Fibroblast of pulmonary artery (primary cell): ENCODE measurements around the gene SLC12A1.

Experiments used
- DNase-seq: peaks from one replicate; pipeline ENCODE4 v3.0.0-alpha.2; 2010; ENCODE audit warnings: low read depth
- H3K4me3 ChIP-seq: replicated peaks from 2 replicates; pipeline ENCODE4 v1.5.1; 2011; ENCODE audit warnings: low read depth, mild to moderate bottlenecking, control low read depth, low read length, moderate library complexity
- TF ChIP-seq, protein P1 (sequence below): IDR thresholded peaks from 2 replicates; pipeline ENCODE4 v1.5.1; 2011; ENCODE audit warnings: mild to moderate bottlenecking, control low read depth, low read length, inconsistent platforms; ENCODE audit errors: missing control alignments

Gene SLC12A1

GRCh38 chr15:48253172-48253571 is 47.1 kb downstream of the SLC12A1 start:
- DNase-seq = no peak
- TF ChIP-seq, protein P1, sequence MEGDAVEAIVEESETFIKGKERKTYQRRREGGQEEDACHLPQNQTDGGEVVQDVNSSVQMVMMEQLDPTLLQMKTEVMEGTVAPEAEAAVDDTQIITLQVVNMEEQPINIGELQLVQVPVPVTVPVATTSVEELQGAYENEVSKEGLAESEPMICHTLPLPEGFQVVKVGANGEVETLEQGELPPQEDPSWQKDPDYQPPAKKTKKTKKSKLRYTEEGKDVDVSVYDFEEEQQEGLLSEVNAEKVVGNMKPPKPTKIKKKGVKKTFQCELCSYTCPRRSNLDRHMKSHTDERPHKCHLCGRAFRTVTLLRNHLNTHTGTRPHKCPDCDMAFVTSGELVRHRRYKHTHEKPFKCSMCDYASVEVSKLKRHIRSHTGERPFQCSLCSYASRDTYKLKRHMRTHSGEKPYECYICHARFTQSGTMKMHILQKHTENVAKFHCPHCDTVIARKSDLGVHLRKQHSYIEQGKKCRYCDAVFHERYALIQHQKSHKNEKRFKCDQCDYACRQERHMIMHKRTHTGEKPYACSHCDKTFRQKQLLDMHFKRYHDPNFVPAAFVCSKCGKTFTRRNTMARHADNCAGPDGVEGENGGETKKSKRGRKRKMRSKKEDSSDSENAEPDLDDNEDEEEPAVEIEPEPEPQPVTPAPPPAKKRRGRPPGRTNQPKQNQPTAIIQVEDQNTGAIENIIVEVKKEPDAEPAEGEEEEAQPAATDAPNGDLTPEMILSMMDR = no peak
- H3K4me3 ChIP-seq = no peak overlapping the region

DNA sequence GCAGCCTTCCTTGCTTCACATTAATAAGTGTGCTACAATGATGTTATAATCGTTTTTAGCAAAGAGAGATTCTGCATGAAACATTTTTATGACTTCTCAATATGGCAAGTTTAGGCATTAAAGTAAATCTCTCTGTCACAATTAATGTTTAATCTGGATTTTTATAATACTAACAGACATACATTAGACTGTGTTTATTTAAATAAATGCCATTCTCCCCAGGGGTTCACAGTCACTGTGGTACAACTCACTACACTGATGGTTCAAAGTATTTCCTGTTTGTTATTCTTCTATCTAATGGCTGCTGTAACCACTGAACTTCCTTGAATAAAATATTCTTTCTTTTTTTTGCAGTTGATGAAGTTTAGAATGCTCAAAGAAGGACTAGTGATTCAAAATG is 59.0 kb downstream of the SLC12A1 start:
- no peak for DNase-seq

GRCh38 chr15:48266024-48266689 is 60.1 kb downstream of the SLC12A1 start:
- DNase-seq = no peak

More for the DNA sequence above, 59.0 kb downstream of the SLC12A1 start:
- H3K4me3 ChIP-seq = no peak overlapping the region
- TF ChIP-seq, protein P1 = no peak

DNA sequence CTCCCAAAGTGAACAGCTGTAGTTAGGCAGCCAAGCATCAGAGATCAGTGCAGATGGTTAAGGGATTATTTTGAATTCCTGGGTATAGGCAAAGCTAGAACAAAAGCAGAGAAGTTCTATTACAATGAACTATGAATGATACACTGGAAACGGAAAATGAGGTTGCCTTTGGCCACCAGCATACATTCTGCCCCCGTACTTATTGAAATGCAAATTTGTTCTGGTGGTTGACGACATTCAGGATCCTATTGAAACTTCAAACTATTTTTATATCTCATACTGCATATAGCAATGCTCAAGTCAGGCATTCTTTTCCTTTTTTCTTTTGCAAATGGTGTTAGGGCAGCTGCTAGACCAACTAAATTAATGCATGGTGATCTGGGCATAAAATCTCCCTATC is 61.7 kb downstream of the SLC12A1 start:
- no peak for DNase-seq
- no peak overlapping the region for H3K4me3 ChIP-seq
- TF ChIP-seq, protein P1 = no peak

More at GRCh38 chr15:48266024-48266689, 60.1 kb downstream of the SLC12A1 start:
- TF ChIP-seq, protein P1 = no peak
- H3K4me3 ChIP-seq = no peak overlapping the region

DNA sequence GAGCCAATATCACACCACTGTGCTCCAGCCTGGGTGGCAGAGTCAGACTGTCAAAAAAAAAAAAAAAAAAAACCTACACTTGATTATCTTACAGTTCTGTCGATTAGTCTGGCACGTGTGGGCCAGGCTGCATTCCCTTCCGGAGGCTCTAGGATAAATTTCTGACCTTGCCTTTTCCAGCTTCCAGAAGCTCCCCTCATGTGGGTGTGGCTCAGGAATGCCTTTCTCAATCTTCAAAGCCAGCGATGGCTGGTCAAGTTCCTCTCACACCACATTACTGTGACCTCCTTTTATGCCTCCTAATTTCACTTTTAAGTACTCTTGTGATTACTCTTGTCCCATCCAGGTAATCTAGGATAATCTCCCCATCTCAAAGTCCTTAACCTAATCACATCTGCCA is 66.9 kb downstream of the SLC12A1 start:
- no peak overlapping the region for H3K4me3 ChIP-seq
- TF ChIP-seq, protein P1 = no peak
- DNase-seq = no peak

DNA sequence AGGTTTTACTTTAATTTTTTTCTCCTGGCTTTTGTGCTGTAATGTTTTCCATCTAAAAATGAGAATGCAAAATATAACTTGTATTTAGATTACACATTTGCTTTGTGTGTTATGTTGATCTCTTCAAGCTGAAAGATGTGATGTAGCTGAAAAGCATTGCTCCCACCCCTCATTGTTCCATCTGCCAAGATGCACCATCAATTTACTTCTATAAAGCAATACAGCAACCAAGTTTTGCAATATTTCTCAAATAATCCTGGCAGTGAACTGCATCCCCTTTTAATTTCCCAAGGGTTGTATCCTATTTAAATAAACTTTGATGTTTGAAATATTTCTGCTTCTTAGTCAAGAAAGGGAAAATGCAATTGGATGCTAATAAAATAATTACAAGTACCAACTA is 72.6 kb downstream of the SLC12A1 start:
- no peak overlapping the region for H3K4me3 ChIP-seq
- TF ChIP-seq, protein P1 = no peak
- DNase-seq = no peak

DNA sequence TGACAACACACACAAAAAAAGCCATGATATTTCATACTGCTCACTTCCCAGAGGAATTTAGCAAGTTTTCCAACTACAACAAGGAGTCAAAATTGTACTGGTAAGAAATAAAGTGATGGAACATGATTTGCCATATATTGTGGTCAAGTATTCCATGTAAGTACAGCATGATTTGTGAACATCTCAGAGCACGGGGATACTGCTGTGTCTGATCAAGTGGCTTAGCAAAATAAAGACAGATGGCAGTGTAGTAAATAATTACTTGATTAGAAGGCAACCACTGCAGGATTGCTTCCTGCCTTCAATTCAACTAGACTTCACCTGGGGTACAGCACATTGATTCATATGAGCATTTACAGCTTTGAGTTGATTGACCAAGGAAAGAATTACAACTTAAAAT is 73.5 kb downstream of the SLC12A1 start:
- TF ChIP-seq, protein P1 = no peak
- DNase-seq = no peak
- H3K4me3 ChIP-seq = no peak overlapping the region
